Smooth muscle cell (in vitro differentiated cells): ENCODE data around the gene SMYD3. TPM values are rescaled to one million over a fixed set of nuclear protein-coding genes. Genes with fewer than 3 reads are reported as not detected.
"Not testable (repeated sequence)": the region's sequence is repeated elsewhere in the genome, so short reads cannot be mapped to it uniquely, and the experiment has no call there.

Source experiments
- DNase-seq: peaks from one replicate; lab custom pipeline; 2025; ENCODE audit not compliant: unreplicated experiment; lab: John Stamatoyannopoulos, UW
- H2AFZ ChIP-seq: fragments of 200-600 bp; sonication (generic); 2 replicates; pipeline ENCODE4 v1.6.0; 2016; ENCODE audit warnings: antibody characterized with exemption, low read depth, mild to moderate bottlenecking
- H3F3A ChIP-seq: fragments of 200-600 bp; sonication (generic); 2 replicates; pipeline ENCODE4 v1.6.0; 2017; ENCODE audit warnings: antibody characterized with exemption, low read depth
- H3K27ac ChIP-seq: fragments of 200-600 bp; sonication (generic); 2 replicates; pipeline ENCODE4 v1.5.1; 2016; ENCODE audit warnings: low read depth, mild to moderate bottlenecking
- H3K27me3 ChIP-seq: fragments of 200-600 bp; sonication (generic); 2 replicates; pipeline ENCODE4 v1.6.1; 2016; ENCODE audit warnings: low read depth, mild to moderate bottlenecking
- H3K36me3 ChIP-seq: fragments of 200-600 bp; sonication (generic); 2 replicates; pipeline ENCODE4 v1.5.1; 2016; ENCODE audit warnings: low read depth
- H3K4me1 ChIP-seq: fragments of 200-600 bp; sonication (generic); 2 replicates; pipeline ENCODE4 v1.5.1; 2016; ENCODE audit warnings: low read depth
- H3K4me2 ChIP-seq: fragments of 200-600 bp; sonication (generic); 2 replicates; pipeline ENCODE4 v1.6.0; 2016; ENCODE audit warnings: mild to moderate bottlenecking
- H3K4me3 ChIP-seq: fragments of 200-600 bp; sonication (generic); 2 replicates; pipeline ENCODE4 v1.5.1; 2016; ENCODE audit warnings: mild to moderate bottlenecking
- H3K79me2 ChIP-seq: fragments of 200-600 bp; sonication (generic); 2 replicates; pipeline ENCODE4 v1.6.0; 2016; ENCODE audit warnings: low read depth, mild to moderate bottlenecking
- H3K9ac ChIP-seq: fragments of 200-600 bp; sonication (generic); 2 replicates; pipeline ENCODE4 v1.6.0; 2016; ENCODE audit warnings: low read depth
- H3K9me3 ChIP-seq: fragments of 200-600 bp; sonication (generic); replicated peaks from 2 replicates; pipeline ENCODE4 v1.5.1; 2016; ENCODE audit warnings: low read depth
- H4K20me1 ChIP-seq: fragments of 200-600 bp; sonication (generic); 2 replicates; pipeline ENCODE4 v1.6.0; 2016; ENCODE audit warnings: low read depth
- CTCF ChIP-seq: fragments of 200-600 bp; sonication (generic); IDR thresholded peaks from 2 replicates; pipeline ENCODE4 v1.5.1; 2017; ENCODE audit warnings: borderline replicate concordance, mild to moderate bottlenecking, antibody characterized with exemption; ENCODE audit not compliant: insufficient read depth, poor library complexity, severe bottlenecking
- WGBS: methylation state at CpG from one replicate; pipeline ENCODE4 v1.1.7; 2016; ENCODE audit warnings: low lambda C conversion rate; 5-methylcytosine and 5-hydroxymethylcytosine counted together
- polyA plus RNA-seq: library from polyadenylated mRNA; unstranded; fragments of >200 nt; fragmentation: Nextera tagmentation; extraction: Ambion mirVana; gene quantifications from 2 replicates; pipeline ENCODE4 v1.2.1, GENCODE V29; 2016
- total RNA-seq: library from RNA; depleted of rRNA; stranded (reverse); fragments of >200 nt; gene quantifications from 2 replicates; pipeline ENCODE4 v1.2.3, GENCODE V29; 2014

SMYD3 gene
- total and polyA plus RNA-seq, 2 experiments from 2014 or later, result 162 to 301 TPM

DNA sequence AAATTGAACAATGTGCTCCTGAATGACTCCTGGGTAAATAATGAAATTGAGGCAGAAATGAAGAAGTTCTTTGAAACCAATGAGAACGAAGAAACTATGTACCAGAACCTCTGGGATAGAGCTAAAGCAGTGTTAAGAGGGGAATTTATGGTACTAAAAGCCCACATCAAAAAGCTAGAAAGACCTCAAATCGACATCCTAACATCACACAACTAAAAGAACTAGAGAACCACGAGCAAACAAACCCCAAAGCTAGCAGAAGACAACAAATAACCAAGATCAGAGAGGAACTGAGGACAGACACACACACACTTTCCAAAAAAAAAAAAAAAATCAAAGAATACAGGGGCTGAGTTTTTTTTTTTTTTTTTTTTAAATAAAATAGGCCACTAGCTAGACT is 564.2 kb downstream of the SMYD3 start:
- TF ChIP-seq CTCF, result no peak
- H3K27me3 ChIP-seq, result no peaks in the 10 kb centered on the region
- 63% methylated on average over 3 of the region's 3 CpGs for WGBS

GRCh38 chr1:245941771-245942170 is 565.3 kb downstream of the SMYD3 start:
- H3F3A ChIP-seq, H3K27me3 ChIP-seq, H4K20me1 ChIP-seq, H3K4me1 ChIP-seq, H3K9me3 ChIP-seq, DNase-seq, H2AFZ ChIP-seq, H3K36me3 ChIP-seq, H3K9ac ChIP-seq, H3K4me3 ChIP-seq: not testable (repeated sequence)
- WGBS, result 44% methylated on average over 1 of the region's 1 CpG
- Histone ChIP-seq H3K79me2 (peaks cover 72% of the 10 kb centered on the region), H3K4me2 (peak overlapping the region; percentile 47), H3K27ac (peak overlapping the region; percentile 64)

More for the DNA sequence above, 564.2 kb downstream of the SMYD3 start:
- no peak overlapping the region for H2AFZ ChIP-seq
- peaks cover 72% of the 10 kb centered on the region for H3K79me2 ChIP-seq
- H3K9ac ChIP-seq, result no peak overlapping the region
- H3K4me1 ChIP-seq, result peaks cover 12% of the 10 kb centered on the region
- H3K36me3 ChIP-seq, result no peaks in the 10 kb centered on the region
- DNase-seq, result no peak
- H3K4me2 ChIP-seq, result peak overlapping the region; percentile 47
- H3K27ac ChIP-seq, result peak overlapping the region; percentile 64
- peaks cover 8% of the 10 kb centered on the region for H3F3A ChIP-seq
- H3K9me3 ChIP-seq, result peaks cover 6% of the 10 kb centered on the region
- H4K20me1 ChIP-seq, result no peaks in the 10 kb centered on the region
- H3K4me3 ChIP-seq, result no peak overlapping the region

DNA sequence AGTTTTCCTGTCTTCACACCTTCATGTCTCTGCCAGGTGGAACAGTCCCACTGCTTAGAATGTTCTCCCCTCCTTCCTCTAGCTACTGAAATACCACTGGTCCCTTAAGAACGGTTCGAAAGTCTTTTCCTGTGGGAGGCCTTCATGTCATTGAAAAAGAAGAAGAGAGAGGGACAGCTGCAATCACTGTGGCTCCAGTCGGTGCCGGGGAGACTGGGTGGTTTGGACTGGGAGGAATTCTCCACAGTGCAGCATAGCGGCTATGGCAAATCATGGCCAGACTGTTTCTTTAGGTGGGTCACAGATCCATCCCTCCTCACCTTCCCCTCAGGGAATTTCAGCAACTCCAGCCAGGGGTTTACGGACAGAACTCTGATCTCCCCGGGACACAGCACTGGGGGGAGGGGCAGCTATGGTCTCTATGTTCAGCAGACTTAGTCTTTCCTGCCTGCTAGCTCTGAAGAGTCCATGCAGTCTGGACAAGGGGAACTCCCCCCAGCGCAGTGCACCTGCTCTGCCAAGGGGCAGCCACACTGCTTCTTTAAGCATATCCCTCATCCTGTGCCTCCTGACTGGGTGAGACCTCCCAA is 567.2 kb downstream of the SMYD3 start:
- no peak overlapping the region for H3K27ac ChIP-seq
- peaks cover 9% of the 10 kb centered on the region for H3K4me1 ChIP-seq
- H3F3A ChIP-seq, result peaks cover 7% of the 10 kb centered on the region
- H4K20me1 ChIP-seq, result no peaks in the 10 kb centered on the region
- no peak for DNase-seq
- H3K9ac ChIP-seq, result no peak overlapping the region
- peaks cover under 1% of the 10 kb centered on the region for H3K9me3 ChIP-seq
- H3K36me3 ChIP-seq, result no peaks in the 10 kb centered on the region
- H2AFZ ChIP-seq, result no peak overlapping the region
- H3K79me2 ChIP-seq, result peaks cover 70% of the 10 kb centered on the region
- no peak overlapping the region for H3K4me2 ChIP-seq
- no peak overlapping the region for H3K4me3 ChIP-seq
- TF ChIP-seq CTCF, result no peak
- WGBS, result 57% methylated on average over 7 of the region's 8 CpGs
- no peaks in the 10 kb centered on the region for H3K27me3 ChIP-seq

DNA sequence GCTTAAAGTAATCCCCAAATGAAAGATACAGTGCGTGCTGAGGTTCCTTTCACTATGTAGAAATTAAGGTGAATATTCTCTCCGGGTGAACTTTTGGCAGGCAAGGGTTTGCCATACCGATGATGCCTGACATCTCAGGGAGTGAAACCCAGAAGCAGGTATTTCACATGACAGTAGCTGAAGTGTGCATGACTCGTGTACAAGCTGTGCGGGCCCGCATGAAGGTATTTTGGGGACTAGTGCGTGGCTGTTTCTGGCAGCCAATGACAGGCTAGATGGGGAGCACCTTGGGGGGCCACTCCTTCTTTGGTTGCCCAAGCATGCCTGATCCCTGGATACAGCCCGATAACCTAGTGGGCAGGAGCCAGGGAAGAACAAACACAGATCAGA is 569.0 kb downstream of the SMYD3 start:
- Histone ChIP-seq H3F3A (peaks cover 15% of the 10 kb centered on the region), H3K79me2 (peaks cover 76% of the 10 kb centered on the region), H3K36me3 (no peaks in the 10 kb centered on the region), H2AFZ (no peak overlapping the region), H3K4me3 (no peak overlapping the region), H3K27ac (no peak overlapping the region), H3K9me3 (no peaks in the 10 kb centered on the region), H3K4me1 (peaks cover 14% of the 10 kb centered on the region), H3K4me2 (no peak overlapping the region), H4K20me1 (peaks cover 3% of the 10 kb centered on the region), H3K27me3 (no peaks in the 10 kb centered on the region), H3K9ac (no peak overlapping the region)
- 95% methylated on average over 8 of the region's 8 CpGs for WGBS
- no peak for TF ChIP-seq CTCF
- DNase-seq, result no peak
